SKM-1 treated with dmso at 0.1 percent for 144 hours (cell line): Measurements from ENCODE around the gene DDHD1.

Experiments
- DNase-seq: peaks from one replicate; lab custom pipeline; 2025; ENCODE audit not compliant: unreplicated experiment; lab: John Stamatoyannopoulos, UW

DDHD1 gene

DNA sequence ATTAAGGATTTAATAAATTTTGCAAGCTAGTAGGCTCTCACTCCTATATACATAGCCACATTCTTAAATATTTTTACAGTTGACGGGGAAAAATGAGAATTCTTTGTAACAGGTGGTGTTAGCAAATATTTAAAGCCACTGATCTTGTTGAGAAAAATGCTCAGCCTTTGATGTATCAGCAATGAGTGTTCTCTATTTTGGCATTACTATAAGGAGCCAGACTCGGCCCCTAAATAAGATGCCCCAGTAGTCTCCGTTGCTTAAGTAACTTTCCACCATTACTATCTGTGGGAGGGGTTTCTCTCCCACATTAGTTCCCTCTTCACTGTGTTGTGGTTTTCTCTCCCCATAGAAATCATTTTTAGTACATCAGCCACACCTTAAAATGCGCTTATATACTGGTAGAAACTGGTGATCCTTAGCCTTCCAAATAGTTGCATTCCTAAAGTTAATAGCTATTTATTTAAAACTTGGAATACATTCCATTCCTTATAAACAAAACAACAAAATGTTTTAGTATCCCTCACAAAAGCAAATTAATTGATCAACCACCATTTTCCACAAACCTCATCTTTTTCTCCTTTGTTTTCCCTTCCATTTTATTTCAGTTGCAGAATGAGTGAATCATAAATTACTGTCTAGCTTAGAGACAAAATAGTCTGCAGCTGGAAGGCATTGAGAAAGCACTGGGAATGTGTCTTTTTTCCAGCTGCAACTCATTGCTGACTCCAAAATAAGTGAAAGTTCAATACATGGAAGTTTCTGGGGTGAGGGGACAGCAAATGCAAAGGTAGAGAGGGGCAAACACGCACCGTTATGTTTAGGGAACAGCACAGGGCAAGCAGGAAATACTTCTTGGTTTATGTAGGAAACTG lies 117.5 kb downstream of the DDHD1 start:
- no peak for DNase-seq

GRCh38 chr14:53034688-53035230 lies 118.4 kb downstream of the DDHD1 start:
- no peak for DNase-seq

DNA sequence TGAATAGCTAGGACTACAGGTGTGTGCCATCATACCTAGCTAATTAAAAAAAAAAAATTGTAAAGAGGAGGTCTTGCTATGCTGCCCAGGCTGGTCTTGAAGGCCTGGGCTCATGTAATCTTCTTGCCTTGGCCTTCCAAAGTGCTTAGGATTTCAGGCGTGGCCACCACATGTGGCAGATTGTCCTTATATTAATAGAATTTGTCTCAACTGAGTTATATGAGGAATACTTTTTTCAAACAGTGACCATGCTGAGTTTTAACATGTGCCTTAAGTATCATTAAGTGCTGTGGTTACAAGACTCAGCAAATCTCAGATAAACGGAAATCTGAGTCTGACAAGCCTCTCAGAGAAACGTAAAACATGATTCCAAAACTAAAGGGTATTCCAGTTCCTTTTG lies 119.1 kb downstream of the DDHD1 start:
- no peak for DNase-seq

- DNase-seq, result no peak
These were observed 120.2 kb downstream of the DDHD1 start for GRCh38 chr14:53032838-53033390.

DNA sequence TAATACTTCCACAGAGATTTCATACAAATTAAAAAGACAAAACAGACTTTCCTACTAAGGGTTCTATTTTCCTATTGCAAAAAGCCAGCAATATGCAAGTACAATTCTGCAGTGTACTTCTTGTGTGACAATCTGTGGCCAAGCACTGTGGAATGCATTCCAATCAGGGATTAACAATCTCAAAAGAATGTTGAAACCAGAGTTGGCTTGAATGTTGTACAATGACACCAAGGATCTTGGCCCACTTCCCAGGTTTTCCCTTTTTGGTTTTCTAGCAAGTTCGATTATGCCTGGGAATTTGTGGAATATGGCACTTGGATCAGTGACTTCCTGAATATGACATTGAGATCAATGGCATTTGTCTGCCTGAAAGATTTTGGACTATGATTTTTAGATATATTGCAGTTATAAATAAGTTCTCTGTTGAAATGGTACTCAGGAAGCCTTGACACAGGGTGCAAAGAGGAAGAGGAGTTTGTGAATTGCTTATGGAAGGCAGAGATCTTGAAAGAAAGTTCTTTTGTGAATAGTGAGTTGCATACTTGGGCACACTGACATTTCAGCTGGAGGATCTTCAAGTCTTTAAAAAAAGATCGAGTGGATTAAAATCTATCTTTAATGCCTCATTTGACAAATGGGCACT lies 120.8 kb downstream of the DDHD1 start:
- no peak for DNase-seq

DNA sequence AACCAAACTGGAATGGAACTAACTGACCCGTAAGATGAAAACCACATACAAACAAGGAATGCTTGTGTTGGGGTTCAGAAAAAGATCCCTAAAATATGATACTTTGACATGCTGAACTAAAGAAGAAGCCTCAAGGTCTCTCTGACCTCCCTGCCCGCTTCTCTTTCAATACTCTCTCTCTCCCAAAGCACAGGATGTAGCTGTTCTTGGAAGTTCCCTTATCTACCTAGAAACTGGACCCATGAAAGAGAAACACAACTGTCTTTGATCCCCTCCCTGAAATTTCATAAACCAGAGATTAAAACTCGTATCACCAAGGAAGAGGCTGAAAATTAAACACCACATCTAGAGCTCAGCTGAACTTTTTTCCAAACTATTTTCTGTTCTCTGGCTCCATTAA lies 125.6 kb downstream of the DDHD1 start:
- DNase-seq, result no peak

DNA sequence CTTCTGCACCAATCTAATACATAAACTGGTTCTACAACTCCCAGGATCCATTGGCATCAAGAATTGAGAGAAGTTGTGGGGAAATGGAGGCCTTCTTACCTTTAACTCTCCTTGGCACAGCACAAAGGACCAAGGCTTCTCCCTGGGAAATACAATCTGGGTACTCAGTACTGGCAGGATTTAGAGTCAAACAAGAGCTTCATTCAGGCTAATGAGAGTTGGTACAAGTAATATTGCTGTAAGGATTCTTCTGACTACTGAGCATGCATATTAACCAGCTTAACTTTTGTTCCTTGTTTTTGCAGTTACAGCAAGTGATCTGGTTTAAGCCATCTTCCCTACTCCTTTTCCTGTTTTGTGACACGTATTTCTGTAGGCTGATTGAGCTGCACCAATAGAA lies 126.1 kb downstream of the DDHD1 start:
- no peak for DNase-seq

DNA sequence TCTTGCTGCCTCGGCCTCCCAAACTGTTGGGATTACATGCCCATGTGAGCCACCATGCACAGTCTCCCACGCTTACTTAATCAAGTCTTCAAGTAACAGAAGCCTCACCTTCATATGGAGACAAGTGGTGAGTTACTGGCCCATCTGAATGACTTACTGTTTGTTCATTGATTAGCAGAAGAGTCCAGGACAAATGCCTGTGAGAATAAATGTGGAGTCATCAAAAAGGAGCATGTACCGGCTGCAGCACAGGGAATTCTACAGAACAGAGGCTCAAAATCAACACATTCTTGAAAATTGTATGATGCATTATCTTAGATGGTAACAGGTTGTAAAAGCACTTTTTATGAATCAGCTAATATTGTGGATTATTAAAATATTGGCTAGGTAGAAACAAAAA lies 129.8 kb downstream of the DDHD1 start:
- DNase-seq, result no peak

DNA sequence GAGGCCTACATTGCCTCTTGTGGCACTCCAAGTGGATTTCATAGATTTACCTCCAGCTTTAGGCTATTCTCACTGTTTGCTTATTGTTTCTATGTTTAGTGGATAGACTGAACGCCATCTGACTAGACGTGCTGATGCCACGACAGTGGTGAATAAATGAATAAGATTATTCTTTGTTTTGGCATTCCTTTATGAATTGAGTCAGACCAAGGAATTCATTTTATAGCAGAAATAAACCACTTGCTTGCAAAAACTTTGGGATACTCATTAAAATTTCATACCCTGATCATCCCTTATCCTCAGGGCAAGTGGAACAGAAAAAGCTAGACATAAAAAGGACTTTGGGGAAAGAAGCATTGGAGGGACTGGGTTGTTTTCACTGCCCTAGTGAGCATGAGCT lies 130.5 kb downstream of the DDHD1 start:
- DNase-seq, result no peak

DNA sequence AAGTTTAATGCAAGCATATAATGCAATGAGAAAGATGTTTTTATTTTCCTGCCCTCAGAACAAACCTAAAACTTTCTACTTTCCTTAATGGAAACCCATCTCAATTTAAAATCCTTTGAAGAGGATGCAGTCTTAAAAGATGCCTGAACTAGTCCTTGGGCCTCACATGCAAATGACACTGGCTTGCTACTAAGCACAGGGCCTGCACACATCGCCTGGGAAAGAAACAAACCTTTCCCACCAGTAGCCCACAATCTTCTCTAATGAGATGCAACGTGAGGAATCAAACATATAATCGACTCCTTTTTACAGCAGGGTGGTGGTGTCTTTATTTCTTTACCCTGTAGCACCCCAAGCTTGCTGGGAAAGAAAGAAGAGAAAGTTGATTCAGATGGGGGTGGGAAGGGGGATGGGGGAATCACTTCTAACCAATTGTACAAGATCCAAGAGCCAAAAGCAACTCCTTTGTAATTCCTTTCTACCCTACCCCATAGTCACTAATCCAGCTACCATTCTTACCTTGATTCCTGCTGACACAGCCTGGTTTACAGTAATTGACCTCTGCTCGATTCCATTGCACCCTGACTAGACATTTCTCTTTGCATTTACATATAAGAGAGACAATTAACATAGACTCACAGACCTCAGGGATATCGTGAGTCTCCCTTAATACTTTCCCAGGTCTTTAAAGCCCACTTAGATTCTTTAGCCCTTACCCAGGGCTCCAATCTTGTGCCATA lies 132.8 kb downstream of the DDHD1 start:
- DNase-seq, result no peak

DNA sequence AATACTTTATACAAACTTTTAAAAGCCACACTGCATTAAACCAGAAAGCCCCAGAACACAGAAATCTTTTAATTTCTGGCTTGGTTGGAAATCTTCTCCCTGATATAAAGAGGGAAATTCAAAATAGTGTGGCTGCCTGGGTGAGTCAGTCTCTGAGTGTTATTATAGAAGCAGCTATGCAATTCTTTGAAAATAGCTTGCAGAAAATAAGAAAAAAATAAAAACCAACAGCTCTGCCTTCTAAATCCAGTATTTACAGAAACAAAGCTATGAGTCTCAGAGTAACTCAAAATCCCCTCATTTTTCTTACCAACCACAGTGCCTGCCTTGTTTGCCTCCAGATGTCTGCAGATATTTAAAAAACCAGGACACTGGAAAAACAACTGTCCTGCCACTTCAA lies 133.7 kb downstream of the DDHD1 start:
- DNase-seq, result no peak

- DNase-seq, result no peak
These were observed 135.3 kb downstream of the DDHD1 start for GRCh38 chr14:53017837-53018236.

DNA sequence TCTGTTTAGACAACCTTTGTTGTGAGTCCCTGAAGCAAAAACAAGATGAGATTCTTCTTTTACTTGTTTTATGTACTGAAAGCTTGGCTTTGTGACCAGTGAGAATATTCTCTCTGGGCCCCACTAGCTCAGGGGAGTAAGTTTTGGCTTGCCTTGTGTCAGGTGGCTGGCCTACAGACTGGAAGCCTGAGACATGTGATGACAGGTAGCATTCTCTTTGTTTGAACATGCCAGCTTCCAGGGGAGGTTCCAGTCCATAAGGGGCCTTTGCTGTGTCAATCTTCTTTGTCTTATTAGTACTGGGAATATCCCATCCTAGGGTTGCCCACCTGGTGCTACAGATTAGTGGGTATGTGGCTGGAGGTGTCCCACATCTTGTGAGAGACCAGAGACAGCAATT lies 136.2 kb downstream of the DDHD1 start:
- no peak for DNase-seq

DNA sequence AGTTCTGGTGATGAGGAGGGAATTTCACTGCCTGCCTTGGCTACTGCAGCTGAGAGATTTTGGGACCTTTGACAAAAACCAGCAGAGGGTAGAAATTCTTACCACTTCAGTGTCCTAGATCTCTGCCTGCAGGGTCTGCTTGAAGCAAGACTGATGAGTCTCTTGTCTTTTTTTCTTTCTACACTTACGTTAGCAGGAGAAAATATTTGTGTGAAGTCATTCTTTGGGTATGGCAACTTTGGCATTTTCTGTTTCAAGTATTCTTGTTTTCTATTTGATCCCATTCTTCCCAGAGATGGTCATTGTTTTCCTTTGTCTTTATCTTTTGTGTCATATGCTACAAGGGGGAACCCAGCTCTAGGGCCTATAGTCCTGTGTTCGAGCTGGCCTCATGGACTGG lies 136.6 kb downstream of the DDHD1 start:
- no peak for DNase-seq

DNA sequence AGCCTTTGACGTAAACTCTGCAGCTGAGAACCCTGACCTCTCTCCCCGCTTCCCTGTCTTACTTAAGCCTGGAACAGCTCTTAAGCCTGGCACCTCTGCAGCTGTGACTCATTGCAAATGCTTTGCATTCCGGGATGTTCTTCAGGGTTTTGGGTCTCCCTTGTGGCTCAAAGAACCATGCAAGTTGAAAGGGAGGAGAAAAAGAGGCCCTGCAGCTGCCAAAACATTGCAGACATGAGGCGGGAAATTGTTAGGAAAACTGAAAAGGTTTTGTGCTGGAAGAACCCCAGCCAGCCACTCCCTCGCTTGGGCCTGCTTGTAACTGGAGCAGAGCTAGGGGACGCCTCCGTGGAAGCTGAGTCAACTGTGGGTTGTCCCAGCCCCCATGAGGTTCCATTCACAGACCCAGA lies 142.1 kb downstream of the DDHD1 start:
- DNase-seq, result no peak

GRCh38 chr14:53010193-53011040 lies 142.7 kb downstream of the DDHD1 start:
- no peak for DNase-seq

GRCh38 chr14:53006931-53007562 lies 146.1 kb downstream of the DDHD1 start:
- DNase-seq, result no peak

- DNase-seq, result no peak
These were observed 148.1 kb downstream of the DDHD1 start for GRCh38 chr14:53004976-53005375.

- DNase-seq, result no peak
These were observed 149.3 kb downstream of the DDHD1 start for GRCh38 chr14:53003776-53004175.

GRCh38 chr14:53002576-53002975 lies 150.5 kb downstream of the DDHD1 start:
- no peak for DNase-seq
